ENCODE measurements around the gene GNMT. TPM values are rescaled to one million over a fixed set of nuclear protein-coding genes. Genes with fewer than 3 reads are reported as not detected.
"Not testable (repeated sequence)": the region's sequence is repeated elsewhere in the genome, so short reads cannot be mapped to it uniquely, and the experiment has no call there.

GNMT gene
- polyA plus RNA-seq, 1 donor from 2014 or later: 0.97 TPM

DNA sequence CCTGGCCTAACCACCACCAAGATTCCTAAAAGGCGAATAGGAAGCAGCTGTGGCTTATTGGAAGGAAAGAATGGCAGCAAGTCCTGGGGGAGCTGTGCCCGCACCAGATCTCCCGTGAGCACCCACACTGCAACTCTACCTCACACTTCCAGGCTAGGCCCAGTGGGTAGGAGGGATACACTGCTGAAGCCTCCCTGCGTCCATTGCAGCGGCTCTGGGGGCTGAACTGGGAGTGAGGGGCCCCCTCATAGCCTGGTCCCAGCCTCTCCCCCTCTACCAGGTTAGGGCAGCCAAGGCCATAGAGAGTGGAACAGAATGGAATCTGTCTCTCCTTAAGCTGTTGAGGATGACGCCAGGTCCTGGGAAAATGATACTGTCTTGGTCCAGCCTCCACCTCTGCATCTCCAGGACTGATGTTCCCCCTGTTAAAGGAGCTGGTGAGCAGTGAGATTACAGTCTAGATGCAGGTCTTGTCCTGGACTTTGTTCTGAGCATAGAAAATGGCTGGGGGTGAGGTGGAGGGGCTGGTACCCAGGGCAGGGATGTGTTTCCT, 20.0 kb upstream of the GNMT start:
- Histone ChIP-seq H4K20me1 (ENCODE audit: insufficient read depth) (no peaks in the 10 kb centered on the region), H3K27ac (ENCODE audit: low read length) (no peak overlapping the region), H3K36me3 (ENCODE audit: insufficient read depth, low read length) (no peaks in the 10 kb centered on the region), H3K27me3 (ENCODE audit: insufficient read depth, low read depth, low read length) (no peaks in the 10 kb centered on the region), H3K4me2 (ENCODE audit: low read length) (no peak overlapping the region), H3F3A (ENCODE audit: insufficient read depth, low read length, poor library complexity, severe bottlenecking) (no peaks in the 10 kb centered on the region), H3K9me2 (ENCODE audit: insufficient read depth, low read length) (no peaks in the 10 kb centered on the region), H3K4me3 (ENCODE audit: low read length) (no peak overlapping the region), H3K9ac (ENCODE audit: low read length) (no peak overlapping the region), H3K9me3 (ENCODE audit: low read length) (no peaks in the 10 kb centered on the region), H2AFZ (ENCODE audit: low read depth, low read length) (no peak overlapping the region), H3K79me2 (replicated peaks; ENCODE audit: insufficient read depth, low read length) (no peaks in the 10 kb centered on the region)
- TF ChIP-seq SMC3 (conservative IDR thresholded peaks at IDR 0.05; ENCODE audit: poor library complexity) (no peak), EP300 (conservative IDR thresholded peaks at IDR 0.05; ENCODE audit: poor library complexity, severe bottlenecking) (no peak), TAF1 (IDR thresholded peaks at IDR 0.05; ENCODE audit: low read depth) (no peak), POLR2AphosphoS5 (IDR thresholded peaks at IDR 0.05) (no peak)
- TF ChIP-seq, protein P1, sequence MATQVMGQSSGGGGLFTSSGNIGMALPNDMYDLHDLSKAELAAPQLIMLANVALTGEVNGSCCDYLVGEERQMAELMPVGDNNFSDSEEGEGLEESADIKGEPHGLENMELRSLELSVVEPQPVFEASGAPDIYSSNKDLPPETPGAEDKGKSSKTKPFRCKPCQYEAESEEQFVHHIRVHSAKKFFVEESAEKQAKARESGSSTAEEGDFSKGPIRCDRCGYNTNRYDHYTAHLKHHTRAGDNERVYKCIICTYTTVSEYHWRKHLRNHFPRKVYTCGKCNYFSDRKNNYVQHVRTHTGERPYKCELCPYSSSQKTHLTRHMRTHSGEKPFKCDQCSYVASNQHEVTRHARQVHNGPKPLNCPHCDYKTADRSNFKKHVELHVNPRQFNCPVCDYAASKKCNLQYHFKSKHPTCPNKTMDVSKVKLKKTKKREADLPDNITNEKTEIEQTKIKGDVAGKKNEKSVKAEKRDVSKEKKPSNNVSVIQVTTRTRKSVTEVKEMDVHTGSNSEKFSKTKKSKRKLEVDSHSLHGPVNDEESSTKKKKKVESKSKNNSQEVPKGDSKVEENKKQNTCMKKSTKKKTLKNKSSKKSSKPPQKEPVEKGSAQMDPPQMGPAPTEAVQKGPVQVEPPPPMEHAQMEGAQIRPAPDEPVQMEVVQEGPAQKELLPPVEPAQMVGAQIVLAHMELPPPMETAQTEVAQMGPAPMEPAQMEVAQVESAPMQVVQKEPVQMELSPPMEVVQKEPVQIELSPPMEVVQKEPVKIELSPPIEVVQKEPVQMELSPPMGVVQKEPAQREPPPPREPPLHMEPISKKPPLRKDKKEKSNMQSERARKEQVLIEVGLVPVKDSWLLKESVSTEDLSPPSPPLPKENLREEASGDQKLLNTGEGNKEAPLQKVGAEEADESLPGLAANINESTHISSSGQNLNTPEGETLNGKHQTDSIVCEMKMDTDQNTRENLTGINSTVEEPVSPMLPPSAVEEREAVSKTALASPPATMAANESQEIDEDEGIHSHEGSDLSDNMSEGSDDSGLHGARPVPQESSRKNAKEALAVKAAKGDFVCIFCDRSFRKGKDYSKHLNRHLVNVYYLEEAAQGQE (IDR thresholded peaks at IDR 0.05; ENCODE audit: borderline replicate concordance): no peak

DNA sequence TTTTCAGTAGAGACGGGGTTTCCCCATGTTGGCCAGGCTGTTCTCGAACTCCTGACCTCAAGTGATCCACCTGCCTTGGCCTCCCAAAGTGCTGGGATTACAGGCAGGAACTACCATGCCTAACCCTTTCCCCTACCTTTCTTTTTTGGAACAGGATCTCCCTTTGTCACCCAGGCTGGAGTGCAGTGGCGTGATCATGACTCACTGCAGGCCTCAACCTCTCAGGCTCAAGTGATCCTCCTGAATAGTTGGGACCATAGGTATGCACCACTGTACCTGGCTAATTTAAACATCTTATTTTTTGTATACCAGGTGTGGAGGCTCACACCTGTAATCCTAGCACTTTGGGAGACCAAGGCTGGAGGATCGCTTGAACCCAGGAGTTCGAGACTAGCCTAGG, 19.2 kb upstream of the GNMT start:
- not testable (repeated sequence) for H3K27ac ChIP-seq (ENCODE audit: low read length); H3K9me2 ChIP-seq (ENCODE audit: insufficient read depth, low read length); H3K79me2 ChIP-seq (replicated peaks; ENCODE audit: insufficient read depth, low read length); H3F3A ChIP-seq (ENCODE audit: insufficient read depth, low read length, poor library complexity, severe bottlenecking); H3K4me3 ChIP-seq (ENCODE audit: low read length); H3K36me3 ChIP-seq (ENCODE audit: insufficient read depth, low read length); H3K4me2 ChIP-seq (ENCODE audit: low read length); H3K9me3 ChIP-seq (ENCODE audit: low read length); H2AFZ ChIP-seq (ENCODE audit: low read depth, low read length); H3K9ac ChIP-seq (ENCODE audit: low read length); H3K27me3 ChIP-seq (ENCODE audit: insufficient read depth, low read depth, low read length); H4K20me1 ChIP-seq (ENCODE audit: insufficient read depth)

DNA sequence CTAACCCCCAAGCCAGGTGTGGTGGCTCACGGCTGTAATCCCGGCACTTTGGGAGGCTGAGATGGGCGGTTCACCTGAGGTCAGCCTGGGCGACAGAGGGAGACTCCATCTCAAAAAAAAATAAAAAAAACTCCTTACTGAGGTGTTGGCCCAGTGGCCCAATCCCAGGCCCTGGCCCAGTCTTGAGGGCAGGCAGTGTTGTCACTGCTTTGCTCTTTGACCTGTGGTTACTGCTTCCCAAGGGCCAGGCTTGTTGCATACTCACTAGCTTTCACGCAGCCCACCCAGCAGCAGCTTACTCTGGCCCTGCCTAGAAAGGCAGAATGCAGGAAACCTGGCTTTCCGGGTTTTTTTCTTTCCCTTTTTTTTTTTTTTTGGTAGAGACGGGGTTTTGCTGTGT, 18.1 kb upstream of the GNMT start:
- H3K27ac ChIP-seq (ENCODE audit: low read length): no peak overlapping the region
- no peaks in the 10 kb centered on the region for H3K36me3 ChIP-seq (ENCODE audit: insufficient read depth, low read length)

More for the DNA sequence above, 18.1 kb upstream of the GNMT start:
- H3K27me3 ChIP-seq (ENCODE audit: insufficient read depth, low read depth, low read length): no peaks in the 10 kb centered on the region
- no peaks in the 10 kb centered on the region for H3F3A ChIP-seq (ENCODE audit: insufficient read depth, low read length, poor library complexity, severe bottlenecking)
- no peaks in the 10 kb centered on the region for H3K79me2 ChIP-seq (replicated peaks; ENCODE audit: insufficient read depth, low read length)
- H3K4me2 ChIP-seq (ENCODE audit: low read length): no peak overlapping the region
- TF ChIP-seq, protein P1 (IDR thresholded peaks at IDR 0.05; ENCODE audit: borderline replicate concordance): no peak
- TF ChIP-seq, protein P2, sequence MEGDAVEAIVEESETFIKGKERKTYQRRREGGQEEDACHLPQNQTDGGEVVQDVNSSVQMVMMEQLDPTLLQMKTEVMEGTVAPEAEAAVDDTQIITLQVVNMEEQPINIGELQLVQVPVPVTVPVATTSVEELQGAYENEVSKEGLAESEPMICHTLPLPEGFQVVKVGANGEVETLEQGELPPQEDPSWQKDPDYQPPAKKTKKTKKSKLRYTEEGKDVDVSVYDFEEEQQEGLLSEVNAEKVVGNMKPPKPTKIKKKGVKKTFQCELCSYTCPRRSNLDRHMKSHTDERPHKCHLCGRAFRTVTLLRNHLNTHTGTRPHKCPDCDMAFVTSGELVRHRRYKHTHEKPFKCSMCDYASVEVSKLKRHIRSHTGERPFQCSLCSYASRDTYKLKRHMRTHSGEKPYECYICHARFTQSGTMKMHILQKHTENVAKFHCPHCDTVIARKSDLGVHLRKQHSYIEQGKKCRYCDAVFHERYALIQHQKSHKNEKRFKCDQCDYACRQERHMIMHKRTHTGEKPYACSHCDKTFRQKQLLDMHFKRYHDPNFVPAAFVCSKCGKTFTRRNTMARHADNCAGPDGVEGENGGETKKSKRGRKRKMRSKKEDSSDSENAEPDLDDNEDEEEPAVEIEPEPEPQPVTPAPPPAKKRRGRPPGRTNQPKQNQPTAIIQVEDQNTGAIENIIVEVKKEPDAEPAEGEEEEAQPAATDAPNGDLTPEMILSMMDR (IDR thresholded peaks at IDR 0.05; ENCODE audit: poor library complexity, severe bottlenecking): no peak
- TF ChIP-seq TAF1 (IDR thresholded peaks at IDR 0.05; ENCODE audit: low read depth) (no peak), EP300 (conservative IDR thresholded peaks at IDR 0.05; ENCODE audit: poor library complexity, severe bottlenecking) (no peak), POLR2AphosphoS5 (IDR thresholded peaks at IDR 0.05) (no peak), EZH2 (IDR thresholded peaks at IDR 0.05; ENCODE audit: borderline replicate concordance, insufficient read depth, low read length, poor library complexity, severe bottlenecking) (no peak), RAD21 (conservative IDR thresholded peaks at IDR 0.05) (no peak), MXI1 (conservative IDR thresholded peaks at IDR 0.05; ENCODE audit: poor library complexity, severe bottlenecking) (no peak), SMC3 (conservative IDR thresholded peaks at IDR 0.05; ENCODE audit: poor library complexity) (no peak)
- H3K9ac ChIP-seq (ENCODE audit: low read length): no peak overlapping the region
- no peaks in the 10 kb centered on the region for H3K9me2 ChIP-seq (ENCODE audit: insufficient read depth, low read length)
- H2AFZ ChIP-seq (ENCODE audit: low read depth, low read length): no peak overlapping the region
- H3K9me3 ChIP-seq (ENCODE audit: low read length): no peaks in the 10 kb centered on the region
- H3K4me3 ChIP-seq (ENCODE audit: low read length): no peak overlapping the region
- H4K20me1 ChIP-seq (ENCODE audit: insufficient read depth): no peaks in the 10 kb centered on the region

Data from neural cell (in vitro differentiated cells).